Fibroblast of mammary gland (primary cell): Measurements from ENCODE around the gene FGFR1OP2.
"Not testable (repeated sequence)": the region's sequence is repeated elsewhere in the genome, so short reads cannot be mapped to it uniquely, and the experiment has no call there.

Experiments used
- DNase-seq: peaks from one replicate; pipeline ENCODE4 v3.0.0-alpha.2; 2010; ENCODE audit warnings: low read depth
- H3K4me3 ChIP-seq: 2 replicates; pipeline ENCODE4 v1.5.1; 2011; ENCODE audit warnings: low read depth, mild to moderate bottlenecking, low read length, moderate library complexity; ENCODE audit not compliant: control insufficient read depth
- CTCF ChIP-seq: conservative IDR thresholded peaks from 2 replicates; pipeline ENCODE4 v1.5.1; 2011; ENCODE audit warnings: low read depth, low read length, inconsistent platforms; ENCODE audit not compliant: control insufficient read depth, insufficient read depth

FGFR1OP2 gene

GRCh38 chr12:26937863-26938700 lies at the start of gene FGFR1OP2, which contains the start of gene INTS13:
TSS of gene FGFR1OP2 (plus strand) at chr12:26938470. CDS start at chr12:26954159, 15,689 bp downstream.
TSS of gene INTS13 (minus strand) at chr12:26937981. CDS start at chr12:26936803, 1,178 bp downstream.
- peak; percentile 98 for DNase-seq
- no peak for TF ChIP-seq CTCF

GRCh38 chr12:26890784-26891183 lies 47.5 kb upstream of the FGFR1OP2 start:
- no peak overlapping the region for H3K4me3 ChIP-seq
- DNase-seq: no peak
- TF ChIP-seq CTCF: no peak

More at GRCh38 chr12:26937863-26938700, at the start of gene FGFR1OP2, which contains the start of gene INTS13:
- H3K4me3 ChIP-seq: peak within 1 kb of the TSS; percentile 94

GRCh38 chr12:26891704-26892103 lies 46.6 kb upstream of the FGFR1OP2 start:
- TF ChIP-seq CTCF: no peak
- no peak for DNase-seq
- H3K4me3 ChIP-seq: no peak overlapping the region

GRCh38 chr12:26895672-26896071 lies 42.6 kb upstream of the FGFR1OP2 start:
- no peak overlapping the region for H3K4me3 ChIP-seq
- DNase-seq: no peak
- no peak for TF ChIP-seq CTCF

- no peak overlapping the region for H3K4me3 ChIP-seq
- TF ChIP-seq CTCF: no peak
- no peak for DNase-seq
Observed at GRCh38 chr12:26896913-26897312, 41.4 kb upstream of the FGFR1OP2 start.

- not testable (repeated sequence) for DNase-seq, H3K4me3 ChIP-seq
Observed at GRCh38 chr12:26903396-26903795, 34.9 kb upstream of the FGFR1OP2 start.

GRCh38 chr12:26906024-26906423 lies 32.2 kb upstream of the FGFR1OP2 start:
- no peak for DNase-seq
- no peak for TF ChIP-seq CTCF
- no peak overlapping the region for H3K4me3 ChIP-seq
